HCT116 (cell line): ENCODE measurements around the gene REXO4. TPM values are rescaled to one million over a fixed set of nuclear protein-coding genes. Genes with fewer than 3 reads are reported as not detected.

Source experiments
- ATAC-seq: fragments of 200-7000 bp; cut with Tn5 transposase; 2 replicates; pipeline ENCODE4 v1.9.1; 2020; ENCODE audit warnings: mild to moderate bottlenecking, moderate library complexity
- BruUV-seq: library from RNA; stranded (reverse); fragments of 400-500 nt; replicated peaks from 2 replicates; lab custom pipeline; 2021; lab: Mats Ljungman, UMichigan
- CTCF ChIA-PET: fragments of 300-600 bp; sonication (Branson Sonifier 250); formaldehyde crosslinking; loops from one replicate; lab custom pipeline; 2021; ENCODE audit warnings: antibody characterized with exemption; lab: Charles Lee
- POLR2A ChIA-PET: fragments of 300-600, 350-600 bp; sonication (Branson Sonifier 250); formaldehyde crosslinking; loops from one replicate; lab custom pipeline; 2021; ENCODE audit warnings: antibody characterized with exemption; lab: Charles Lee
- RAD21 ChIA-PET, 2 experiments: fragments of 300-600 bp; sonication (Branson Sonifier 250); formaldehyde crosslinking; loops; one replicate each; lab custom pipeline; 2023; ENCODE audit warnings: low total read pairs in 2 of 2; ENCODE audit not compliant: uncharacterized antibody in 2 of 2, unreplicated experiment in 2 of 2, low non-redundant PET in 1 of 2; lab: Charles Lee
- DNase-seq: peaks from one replicate; pipeline ENCODE4 v3.0.0-alpha.2; 2010; ENCODE audit warnings: low read depth, low spot score
- H2AFZ ChIP-seq: fragments of 200-600 bp; shearing (Covaris generic), sonication (generic); 2 replicates; pipeline ENCODE4 v1.6.1; 2017; ENCODE audit warnings: low read depth, mixed run types, mixed read lengths, antibody characterized with exemption, low read length; ENCODE audit not compliant: poor library complexity, severe bottlenecking
- H3K27ac ChIP-seq: 2 replicates; pipeline ENCODE4 v1.5.1; 2012; ENCODE audit warnings: low read depth, low read length
- H3K27me3 ChIP-seq: fragments of 200-600 bp; sonication (generic); 2 replicates; pipeline ENCODE4 v1.6.1; 2016; ENCODE audit warnings: mixed run types, low read length, mixed read lengths; ENCODE audit not compliant: insufficient read depth
- H3K36me3 ChIP-seq, 2 experiments: fragments of 200-500 bp in 1 of 2; fragments of 200-600 bp in 1 of 2; sonication (Bioruptor generic) in 1 of 2; sonication (generic) in 1 of 2; 2 replicates each; pipeline versions ENCODE4 v1.5.1 to v1.6.1; 2014 to 2016; ENCODE audit warnings: low read length in 2 of 2, inconsistent platforms in 1 of 2, mixed read lengths in 1 of 2, mixed run types in 1 of 2; ENCODE audit not compliant: insufficient read depth in 2 of 2, control insufficient read depth in 1 of 2
- H3K4me1 ChIP-seq, 2 experiments: fragments of 200-600 bp in 1 of 2; sonication (generic) in 1 of 2; 2 replicates each; pipeline versions ENCODE4 v1.5.1 to v1.6.1; 2012 to 2017; ENCODE audit warnings: low read length in 2 of 2, inconsistent platforms in 1 of 2, mild to moderate bottlenecking in 1 of 2, mixed read lengths in 1 of 2, mixed run types in 1 of 2, moderate library complexity in 1 of 2; ENCODE audit not compliant: insufficient read depth in 2 of 2, control insufficient read depth in 1 of 2
- H3K4me2 ChIP-seq: fragments of 200-600 bp; sonication (generic); 2 replicates; pipeline ENCODE4 v1.6.1; 2017; ENCODE audit warnings: mixed run types, low read length, mixed read lengths
- H3K4me3 ChIP-seq, 2 experiments: fragments of 200-600 bp in 1 of 2; sonication (generic) in 1 of 2; replicated peaks in 1 of 2; 2 replicates each; pipeline ENCODE4 v1.5.1; 2011 to 2016; ENCODE audit warnings: low read length in 2 of 2, control low read depth in 1 of 2, low read depth in 1 of 2, mild to moderate bottlenecking in 1 of 2, mixed read lengths in 1 of 2, mixed run types in 1 of 2
- H3K79me2 ChIP-seq: fragments of 200-600 bp; sonication (generic); 2 replicates; pipeline ENCODE4 v1.6.1; 2017; ENCODE audit warnings: mild to moderate bottlenecking, mixed run types, low read length, moderate library complexity, mixed read lengths; ENCODE audit not compliant: insufficient read depth
- H3K9ac ChIP-seq: fragments of 200-600 bp; sonication (generic); 2 replicates; pipeline ENCODE4 v1.6.1; 2016; ENCODE audit warnings: low read length, mixed read lengths
- H3K9me2 ChIP-seq: fragments of 200-600 bp; sonication (generic), shearing (Covaris generic); 2 replicates; pipeline ENCODE4 v1.6.1; 2017; ENCODE audit warnings: mixed run types, mild to moderate bottlenecking, moderate library complexity; ENCODE audit not compliant: insufficient read depth
- H3K9me3 ChIP-seq, 2 experiments: fragments of 200-500 bp in 1 of 2; fragments of 200-600 bp in 1 of 2; sonication (Bioruptor generic) in 1 of 2; sonication (generic) in 1 of 2; 2 replicates each; pipeline ENCODE4 v1.6.1; 2014 to 2017; ENCODE audit warnings: low read length in 2 of 2, mixed read lengths in 2 of 2, inconsistent platforms in 1 of 2, low read depth in 1 of 2, mild to moderate bottlenecking in 1 of 2, mixed run types in 1 of 2, moderate library complexity in 1 of 2; ENCODE audit not compliant: control insufficient read depth in 1 of 2, insufficient read depth in 1 of 2
- H4K20me1 ChIP-seq: fragments of 200-600 bp; sonication (generic), shearing (Covaris generic); 2 replicates; pipeline ENCODE4 v1.6.1; 2017; ENCODE audit warnings: mixed run types, mild to moderate bottlenecking, moderate library complexity; ENCODE audit not compliant: insufficient read depth
- ATF3 ChIP-seq: IDR thresholded peaks from 2 replicates; pipeline ENCODE4 v1.6.1; 2012
- CBX3 ChIP-seq: IDR thresholded peaks from 2 replicates; pipeline ENCODE4 v1.6.1; 2012; ENCODE audit warnings: low read depth
- MAX ChIP-seq: IDR thresholded peaks from 2 replicates; pipeline ENCODE4 v1.6.1; 2012
- RAD21 ChIP-seq: IDR thresholded peaks from 2 replicates; pipeline ENCODE4 v1.6.1; 2012; ENCODE audit warnings: low read depth, mild to moderate bottlenecking
- REST ChIP-seq: IDR thresholded peaks from 2 replicates; pipeline ENCODE4 v1.6.1; 2012; ENCODE audit warnings: low read depth
- ZNF274 ChIP-seq: fragments of 200-500 bp; sonication (Bioruptor generic); IDR thresholded peaks from 2 replicates; pipeline ENCODE4 v1.6.1; 2014; ENCODE audit warnings: mild to moderate bottlenecking, low read depth, low read length, inconsistent platforms
- intact Hi-C: fragments of 100-400 bp; cut with micrococcal nuclease; formaldehyde crosslinking; loops from 2 replicates; pipeline ENCODE4 v1.10.0; 2022
- total RNA-seq: library from RNA; stranded (reverse); gene quantifications from one replicate; pipeline ENCODE4 v1.2.1, GENCODE V29; 2021; ENCODE audit not compliant: unreplicated experiment

Gene REXO4
- total RNA-seq, 1 experiment from 2014 or later, result 24.6 TPM

GRCh38 chr9:133369933-133370332 lies 47.9 kb downstream of the REXO4 start (continued):
- no peak for TF ChIP-seq ATF3

GRCh38 chr9:133369422-133369821 lies 48.4 kb downstream of the REXO4 start:
- no peak overlapping the region for H3K27ac ChIP-seq
- no peak for TF ChIP-seq RAD21

GRCh38 chr9:133368249-133368881 lies 49.4 kb downstream of the REXO4 start:
- no peak for ATAC-seq
- Histone ChIP-seq H3K4me1 (no peaks in the 10 kb centered on the region; a peak in 1 of 4 replicates), H3K27me3 (no peaks in the 10 kb centered on the region), H3K9me2 (no peaks in the 10 kb centered on the region), H3K9ac (no peak overlapping the region), H3K4me2 (no peak overlapping the region), H3K4me3 (no peak overlapping the region), H2AFZ (no peak overlapping the region), H3K36me3 (peaks cover 35 to 57% of the 10 kb centered on the region in 2 experiments; a peak in 3 of 4 replicates), H3K27ac (no peak overlapping the region), H3K79me2 (peaks cover 77% of the 10 kb centered on the region), H3K9me3 (no peaks in the 10 kb centered on the region), H4K20me1 (peaks cover 3% of the 10 kb centered on the region; the same call in 1 of the 2 replicates)
- no TSS peak for BruUV-seq
- ChIA-PET RAD21 (no interaction called here), POLR2A (no interaction called here), CTCF (no interaction called here)
- TF ChIP-seq CBX3, result no peak
- no peak for TF ChIP-seq MAX
- no peak for TF ChIP-seq REST
- TF ChIP-seq ZNF274, result no peak
- intact Hi-C loops, result no loop called here
- DNase-seq, result no peak

More at GRCh38 chr9:133369422-133369821, 48.4 kb downstream of the REXO4 start:
- peaks cover 84% of the 10 kb centered on the region for H3K79me2 ChIP-seq
- RAD21 ChIA-PET, result no interaction called here
- H3K36me3 ChIP-seq, result peaks cover 31 to 54% of the 10 kb centered on the region in 2 experiments; a peak in 3 of 4 replicates
- no peak overlapping the region for H3K4me3 ChIP-seq
- POLR2A ChIA-PET, result no interaction called here
- no TSS peak for BruUV-seq
- H3K27me3 ChIP-seq, result no peaks in the 10 kb centered on the region
- peaks cover 9% of the 10 kb centered on the region; the same call in 1 of the 2 replicates for H4K20me1 ChIP-seq
- CTCF ChIA-PET, result no interaction called here
- intact Hi-C loops, result no loop called here
- no peak overlapping the region for H3K4me2 ChIP-seq
- H3K9me2 ChIP-seq, result no peaks in the 10 kb centered on the region
- DNase-seq (no peak), ATAC-seq (no peak)
- H3K9ac ChIP-seq, result no peak overlapping the region
- no peak overlapping the region for H2AFZ ChIP-seq
- no peaks in the 10 kb centered on the region for H3K9me3 ChIP-seq
- peaks cover 0 to 2% of the 10 kb centered on the region in 2 experiments; a peak in 2 of 4 replicates for H3K4me1 ChIP-seq
